Mucosa of descending colon (tissue), 3 donors: ENCODE measurements around the gene PRR35. TPM values are rescaled to one million over a fixed set of nuclear protein-coding genes. Genes with fewer than 3 reads are reported as not detected.

ENCODE experiments used
- ATAC-seq: fragments of 200-7000 bp; cut with Tn5 transposase; one replicate; pipeline ENCODE4 v1.9.1; 2020; ENCODE audit warnings: mild to moderate bottlenecking, moderate library complexity
- DNase-seq, 3 donors: peaks; one replicate each; pipeline ENCODE4 v3.0.0-alpha.2; 2020
- H3K36me3 ChIP-seq: fragments of 200-600 bp; one replicate; pipeline ENCODE4 v1.8.0; 2021; ENCODE audit warnings: low read depth, mild to moderate bottlenecking
- H3K4me1 ChIP-seq: fragments of 200-600 bp; one replicate; pipeline ENCODE4 v1.8.0; 2021; ENCODE audit warnings: low read depth, mild to moderate bottlenecking
- H3K4me3 ChIP-seq: fragments of 200-600 bp; one replicate; pipeline ENCODE4 v1.8.0; 2021; ENCODE audit warnings: mild to moderate bottlenecking
- H3K9me3 ChIP-seq: fragments of 200-600 bp; one replicate; pipeline ENCODE4 v1.8.0; 2021; ENCODE audit warnings: mild to moderate bottlenecking
- CTCF ChIP-seq: fragments of 200-600 bp; IDR thresholded peaks from one replicate; pipeline ENCODE4 v1.8.0; 2022; ENCODE audit warnings: antibody characterized with exemption, mild to moderate bottlenecking
- intact Hi-C, 2 donors: fragments of 100-400 bp; cut with DNase I in 1 of 2; cut with micrococcal nuclease in 1 of 2; formaldehyde crosslinking; loops; one replicate each; pipeline versions ENCODE4 v1.11.0 to v1.11.1; 2022; cut with DNase I, micrococcal nuclease
- total RNA-seq, 3 donors: library from RNA; stranded (reverse); fragmentation: NEBNext Ultra II Directional in 2 of 3; extraction: Animal tissue kit (Norgen Biotek cat#: 25700) in 2 of 3; gene quantifications; one replicate each; pipeline versions ENCODE4 v1.2.1 to v1.2.4, GENCODE V29; 2021 to 2023
- donor health status: DM: no; HTN: no; CAD: no; lungs with moderate emphysema.
- donor health status: DM: no; HTN: no; CAD: no.
- donor health status: DM: no; HTN: yes; CAD: no.

PRR35 gene
- total RNA-seq, 3 donors from 2014 or later = not detected

GRCh38 chr16:521381-522210 lies 38.6 kb upstream of the PRR35 start:
- TF ChIP-seq CTCF = no peak
- Histone ChIP-seq H3K36me3 (no peaks in the 10 kb centered on the region), H3K4me1 (peaks cover 20% of the 10 kb centered on the region), H3K9me3 (no peaks in the 10 kb centered on the region), H3K4me3 (no peak overlapping the region)
- intact Hi-C loops = no loop called here
- DNase-seq (peak; percentile 77 to 86 (median 83)), ATAC-seq (peak; percentile 84)

- TF ChIP-seq CTCF = no peak
- ATAC-seq = no peak
- no peaks in the 10 kb centered on the region for H3K9me3 ChIP-seq
- intact Hi-C loops = no loop called here
- peaks cover 20% of the 10 kb centered on the region for H3K4me1 ChIP-seq
- no peaks in the 10 kb centered on the region for H3K36me3 ChIP-seq
- H3K4me3 ChIP-seq = no peak overlapping the region
- peak; percentile 36 to 58 (median 45) for DNase-seq
These were observed 37.7 kb upstream of the PRR35 start for GRCh38 chr16:522320-523096.

GRCh38 chr16:523097-523741 lies 37.0 kb upstream of the PRR35 start:
- Histone ChIP-seq H3K36me3 (no peaks in the 10 kb centered on the region), H3K4me3 (no peak overlapping the region), H3K4me1 (peaks cover 20% of the 10 kb centered on the region), H3K9me3 (no peaks in the 10 kb centered on the region)
- DNase-seq = peak in 1 of 3 donors; percentile 46
- ATAC-seq = no peak
- intact Hi-C loops = no loop called here
- TF ChIP-seq CTCF = no peak

GRCh38 chr16:524274-525040 lies 35.7 kb upstream of the PRR35 start:
- no peaks in the 10 kb centered on the region for H3K36me3 ChIP-seq
- H3K4me1 ChIP-seq = peaks cover 26% of the 10 kb centered on the region
- intact Hi-C loops = no loop called here
- TF ChIP-seq CTCF = no peak
- H3K9me3 ChIP-seq = no peaks in the 10 kb centered on the region
- DNase-seq = peak in 1 of 3 donors; percentile 55
- ATAC-seq = no peak
- H3K4me3 ChIP-seq = no peak overlapping the region

GRCh38 chr16:525123-525519 lies 35.1 kb upstream of the PRR35 start:
- ATAC-seq (no peak), DNase-seq (no peak)
- intact Hi-C loops = no loop called here
- Histone ChIP-seq H3K4me3 (no peak overlapping the region), H3K4me1 (peaks cover 33% of the 10 kb centered on the region), H3K36me3 (no peaks in the 10 kb centered on the region), H3K9me3 (no peaks in the 10 kb centered on the region)
- no peak for TF ChIP-seq CTCF
